ENCODE measurements around the gene NANOGP8. TPM values are rescaled to one million over a fixed set of nuclear protein-coding genes. Genes with fewer than 3 reads are reported as not detected.
"Not testable (repeated sequence)": the region's sequence is repeated elsewhere in the genome, so short reads cannot be mapped to it uniquely, and the experiment has no call there.

NANOGP8 gene, protein sequence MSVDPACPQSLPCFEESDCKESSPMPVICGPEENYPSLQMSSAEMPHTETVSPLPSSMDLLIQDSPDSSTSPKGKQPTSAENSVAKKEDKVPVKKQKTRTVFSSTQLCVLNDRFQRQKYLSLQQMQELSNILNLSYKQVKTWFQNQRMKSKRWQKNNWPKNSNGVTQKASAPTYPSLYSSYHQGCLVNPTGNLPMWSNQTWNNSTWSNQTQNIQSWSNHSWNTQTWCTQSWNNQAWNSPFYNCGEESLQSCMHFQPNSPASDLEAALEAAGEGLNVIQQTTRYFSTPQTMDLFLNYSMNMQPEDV
- total RNA-seq (not detected), polyA plus RNA-seq (not detected)

DNA sequence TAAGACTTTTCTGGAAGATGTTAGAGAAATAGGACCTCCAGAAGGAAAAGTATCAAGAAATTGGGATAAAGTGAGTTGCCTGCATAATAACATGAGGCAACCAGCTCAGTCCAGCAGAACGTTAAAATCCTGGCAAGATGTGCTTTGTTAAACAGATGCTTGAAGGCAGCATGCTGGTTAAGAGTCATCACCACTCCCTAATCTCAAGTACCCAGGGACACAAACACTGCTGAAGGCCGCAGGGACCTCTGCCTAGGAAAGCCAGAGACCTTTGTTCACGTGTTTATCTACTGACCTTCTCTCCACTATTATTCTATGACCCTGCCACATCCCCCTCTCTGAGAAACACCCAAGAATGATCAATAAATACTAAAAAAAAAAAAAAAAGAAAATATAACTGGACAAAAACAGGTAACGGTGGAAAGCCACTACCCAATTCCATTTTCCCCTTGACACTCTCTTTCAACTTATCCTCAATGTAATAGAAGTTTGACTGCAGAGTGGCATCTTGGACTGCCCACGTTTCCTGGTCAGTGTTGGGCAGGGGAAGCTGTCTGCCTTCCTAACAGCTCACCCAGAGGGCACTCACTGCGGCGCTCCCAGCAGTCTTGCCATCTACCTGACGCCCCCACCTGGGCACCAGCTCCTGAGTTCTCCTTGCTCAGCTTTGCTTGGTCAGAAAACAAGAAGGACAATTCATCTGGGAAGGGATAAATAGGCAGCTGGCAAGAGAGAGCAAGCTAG, at the start of gene NANOGP8:
NANOGP8 (minus strand) TSS at position 120 of the 744 bp plus-strand sequence. CDS start 185 bp downstream, outside the sequence.
- CTCF ChIA-PET; H3K4me3 ChIP-seq (ENCODE audit: low read length); H3K27me3 Mint-ChIP-seq; H3K9me3 Mint-ChIP-seq; H3K27ac ChIP-seq (ENCODE audit: low read depth, low read length); H3K4me1 Mint-ChIP-seq; H3K36me3 Mint-ChIP-seq; H3K4me1 ChIP-seq (ENCODE audit: insufficient read depth, low read length); H3K36me3 ChIP-seq (ENCODE audit: insufficient read depth, low read length); H3K9me3 ChIP-seq (ENCODE audit: low read length); POLR2A ChIA-PET; H3K4me3 Mint-ChIP-seq; DNase-seq; H3K27me3 ChIP-seq (ENCODE audit: insufficient read depth, low read length, poor library complexity, severe bottlenecking): not testable (repeated sequence)
- H3K27ac Mint-ChIP-seq: peak within 1 kb of the TSS in 1 of 8 donors; percentile 36

DNA sequence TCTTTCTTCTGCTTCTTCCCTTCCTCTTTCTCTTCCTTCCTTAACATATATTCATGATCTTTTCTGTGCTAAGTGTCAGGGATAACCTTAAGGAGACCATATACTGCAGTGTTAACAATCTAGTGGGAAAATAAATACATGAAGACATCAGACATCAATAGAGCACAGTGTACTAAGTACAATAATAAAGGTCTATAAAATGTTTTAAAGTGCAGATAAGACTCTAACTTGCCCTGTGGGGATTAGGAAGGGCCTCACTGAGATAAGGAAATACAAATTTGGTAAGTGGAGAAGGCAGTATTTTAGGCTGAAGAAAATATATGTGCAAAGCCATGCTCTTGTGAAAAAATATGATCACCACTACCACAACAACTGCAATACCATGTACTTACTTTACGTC, 49.2 kb upstream of the NANOGP8 start:
- Mint-ChIP-seq H3K27me3 (no peaks in the 10 kb centered on the region), H3K4me3 (no peak overlapping the region), H3K27ac (peak overlapping the region in 1 of 8 donors; percentile 17), H3K4me1 (no peaks in the 10 kb centered on the region), H3K9me3 (no peaks in the 10 kb centered on the region), H3K36me3 (peaks cover 0 to 2% (median 0%) of the 10 kb centered on the region in 3 donors)
- ChIA-PET POLR2A (no interaction called here), CTCF (no interaction called here)
- no peaks in the 10 kb centered on the region for H3K9me3 ChIP-seq (ENCODE audit: low read length)
- H3K27ac ChIP-seq (ENCODE audit: low read depth, low read length): no peak overlapping the region
- H3K4me1 ChIP-seq (ENCODE audit: insufficient read depth, low read length): no peaks in the 10 kb centered on the region
- no peaks in the 10 kb centered on the region for H3K27me3 ChIP-seq (ENCODE audit: insufficient read depth, low read length, poor library complexity, severe bottlenecking)
- no peaks in the 10 kb centered on the region for H3K36me3 ChIP-seq (ENCODE audit: insufficient read depth, low read length)
- no peak for DNase-seq
- H3K4me3 ChIP-seq (ENCODE audit: low read length): no peak overlapping the region

GRCh38 chr15:35130245-35130644, 45.1 kb upstream of the NANOGP8 start:
- Mint-ChIP-seq H3K27me3 (no peaks in the 10 kb centered on the region), H3K9me3 (no peaks in the 10 kb centered on the region)

DNA sequence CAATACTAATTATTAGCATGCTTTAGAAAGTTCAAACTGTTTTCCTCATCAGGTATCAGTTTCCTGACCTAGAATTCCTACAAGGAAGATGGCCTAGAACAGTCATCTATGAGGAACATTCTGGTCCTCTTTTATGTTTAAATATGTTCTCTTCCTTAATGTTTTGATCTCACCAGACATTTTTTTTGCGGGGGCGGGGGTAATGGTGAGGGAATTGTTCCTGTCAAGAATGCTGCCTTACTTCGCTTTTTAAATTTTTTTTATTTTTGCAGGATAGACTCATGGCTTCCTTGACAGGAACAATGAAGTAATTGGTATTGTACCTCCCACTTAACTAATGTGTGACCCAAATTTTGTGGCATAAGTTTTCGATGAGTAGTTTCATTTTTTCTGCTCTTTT, 44.3 kb upstream of the NANOGP8 start:
- CTCF ChIA-PET: no interaction called here
- H3K36me3 ChIP-seq (ENCODE audit: insufficient read depth, low read length): no peaks in the 10 kb centered on the region
- H3K27me3 Mint-ChIP-seq: no peaks in the 10 kb centered on the region

More at GRCh38 chr15:35130245-35130644, 45.1 kb upstream of the NANOGP8 start:
- Histone ChIP-seq H3K27ac (ENCODE audit: low read depth, low read length) (no peak overlapping the region), H3K9me3 (ENCODE audit: low read length) (no peaks in the 10 kb centered on the region), H3K4me1 (ENCODE audit: insufficient read depth, low read length) (no peaks in the 10 kb centered on the region), H3K27me3 (ENCODE audit: insufficient read depth, low read length, poor library complexity, severe bottlenecking) (no peaks in the 10 kb centered on the region), H3K36me3 (ENCODE audit: insufficient read depth, low read length) (no peaks in the 10 kb centered on the region), H3K4me3 (ENCODE audit: low read length) (no peak overlapping the region)
- H3K36me3 Mint-ChIP-seq: peaks cover 0 to 4% (median 0%) of the 10 kb centered on the region in 3 donors
- CTCF ChIA-PET: no interaction called here
- DNase-seq: no peak
- no peak overlapping the region for H3K4me3 Mint-ChIP-seq
- no peaks in the 10 kb centered on the region for H3K4me1 Mint-ChIP-seq
- POLR2A ChIA-PET: no interaction called here
- H3K27ac Mint-ChIP-seq: no peak overlapping the region

GRCh38 chr15:35127717-35128116, 42.6 kb upstream of the NANOGP8 start:
- DNase-seq: no peak
- no peaks in the 10 kb centered on the region for H3K4me1 Mint-ChIP-seq
- H3K27me3 Mint-ChIP-seq: peaks cover under 1 to 4% of the 10 kb centered on the region in 2 donors
- H3K27ac Mint-ChIP-seq: no peak overlapping the region
- H3K4me3 Mint-ChIP-seq: no peak overlapping the region
- H3K27me3 ChIP-seq (ENCODE audit: insufficient read depth, low read length, poor library complexity, severe bottlenecking): no peaks in the 10 kb centered on the region
- no peaks in the 10 kb centered on the region for H3K9me3 ChIP-seq (ENCODE audit: low read length)
- H3K36me3 ChIP-seq (ENCODE audit: insufficient read depth, low read length): no peaks in the 10 kb centered on the region
- peaks cover 0 to 8% (median 0%) of the 10 kb centered on the region in 5 donors for H3K9me3 Mint-ChIP-seq
- no peaks in the 10 kb centered on the region for H3K4me1 ChIP-seq (ENCODE audit: insufficient read depth, low read length)
- H3K36me3 Mint-ChIP-seq: peaks cover 0 to 4% (median 0%) of the 10 kb centered on the region in 3 donors
- no peak overlapping the region for H3K27ac ChIP-seq (ENCODE audit: low read depth, low read length)
- ChIA-PET CTCF (no interaction called here), POLR2A (no interaction called here)
- no peak overlapping the region for H3K4me3 ChIP-seq (ENCODE audit: low read length)

More for the DNA sequence above, 44.3 kb upstream of the NANOGP8 start:
- H3K36me3 Mint-ChIP-seq: peaks cover 0 to 4% (median 0%) of the 10 kb centered on the region in 3 donors
- H3K4me1 Mint-ChIP-seq: no peaks in the 10 kb centered on the region
- no peak for DNase-seq
- no peaks in the 10 kb centered on the region for H3K9me3 ChIP-seq (ENCODE audit: low read length)
- POLR2A ChIA-PET: no interaction called here
- peaks cover 0 to 7% (median 0%) of the 10 kb centered on the region in 5 donors for H3K9me3 Mint-ChIP-seq
- no peak overlapping the region for H3K27ac Mint-ChIP-seq
- no peaks in the 10 kb centered on the region for H3K27me3 ChIP-seq (ENCODE audit: insufficient read depth, low read length, poor library complexity, severe bottlenecking)
- H3K4me3 Mint-ChIP-seq: no peak overlapping the region
- no peak overlapping the region for H3K4me3 ChIP-seq (ENCODE audit: low read length)
- H3K4me1 ChIP-seq (ENCODE audit: insufficient read depth, low read length): no peaks in the 10 kb centered on the region
- no peak overlapping the region for H3K27ac ChIP-seq (ENCODE audit: low read depth, low read length)

GRCh38 chr15:35126236-35126635, 41.1 kb upstream of the NANOGP8 start:
- Mint-ChIP-seq H3K27me3 (peaks cover 2 to 4% of the 10 kb centered on the region in 2 donors), H3K4me3 (no peak overlapping the region), H3K36me3 (peaks cover 0 to 3% (median 0%) of the 10 kb centered on the region in 3 donors), H3K9me3 (peaks cover 0 to 8% (median 3%) of the 10 kb centered on the region in 5 donors), H3K4me1 (no peaks in the 10 kb centered on the region), H3K27ac (no peak overlapping the region)
- Histone ChIP-seq H3K4me3 (ENCODE audit: low read length) (no peak overlapping the region), H3K27ac (ENCODE audit: low read depth, low read length) (no peak overlapping the region), H3K4me1 (ENCODE audit: insufficient read depth, low read length) (no peaks in the 10 kb centered on the region), H3K27me3 (ENCODE audit: insufficient read depth, low read length, poor library complexity, severe bottlenecking) (no peaks in the 10 kb centered on the region), H3K9me3 (ENCODE audit: low read length) (no peaks in the 10 kb centered on the region), H3K36me3 (ENCODE audit: insufficient read depth, low read length) (no peaks in the 10 kb centered on the region)
- DNase-seq: no peak
- POLR2A ChIA-PET: no interaction called here
- CTCF ChIA-PET: no interaction called here

GRCh38 chr15:35123743-35124142, 38.6 kb upstream of the NANOGP8 start:
- no peak for DNase-seq
- H3K27me3 Mint-ChIP-seq: peaks cover 2 to 4% of the 10 kb centered on the region in 2 donors
- ChIA-PET POLR2A (no interaction called here), CTCF (no interaction called here)
- no peak overlapping the region for H3K27ac Mint-ChIP-seq
- H3K4me1 ChIP-seq (ENCODE audit: insufficient read depth, low read length): no peaks in the 10 kb centered on the region
- H3K4me3 Mint-ChIP-seq: no peak overlapping the region
- no peaks in the 10 kb centered on the region for H3K4me1 Mint-ChIP-seq
- no peaks in the 10 kb centered on the region for H3K27me3 ChIP-seq (ENCODE audit: insufficient read depth, low read length, poor library complexity, severe bottlenecking)
- H3K36me3 ChIP-seq (ENCODE audit: insufficient read depth, low read length): no peaks in the 10 kb centered on the region
- H3K9me3 Mint-ChIP-seq: peaks cover 0 to 8% (median 3%) of the 10 kb centered on the region in 5 donors
- H3K36me3 Mint-ChIP-seq: peaks cover 0 to 3% (median 0%) of the 10 kb centered on the region in 3 donors
- no peak overlapping the region for H3K4me3 ChIP-seq (ENCODE audit: low read length)
- H3K9me3 ChIP-seq (ENCODE audit: low read length): no peaks in the 10 kb centered on the region
- H3K27ac ChIP-seq (ENCODE audit: low read depth, low read length): no peak overlapping the region

GRCh38 chr15:35121611-35122359, 36.7 kb upstream of the NANOGP8 start:
- Mint-ChIP-seq H3K4me3 (no peak overlapping the region), H3K9me3 (peaks cover 0 to 8% (median 3%) of the 10 kb centered on the region in 5 donors), H3K27me3 (peaks cover 2 to 4% of the 10 kb centered on the region in 2 donors), H3K36me3 (no peaks in the 10 kb centered on the region), H3K27ac (no peak overlapping the region), H3K4me1 (no peaks in the 10 kb centered on the region)
- no peaks in the 10 kb centered on the region for H3K27me3 ChIP-seq (ENCODE audit: insufficient read depth, low read length, poor library complexity, severe bottlenecking)
- CTCF ChIA-PET: no interaction called here
- no peaks in the 10 kb centered on the region for H3K4me1 ChIP-seq (ENCODE audit: insufficient read depth, low read length)
- no peaks in the 10 kb centered on the region for H3K36me3 ChIP-seq (ENCODE audit: insufficient read depth, low read length)
- H3K9me3 ChIP-seq (ENCODE audit: low read length): no peaks in the 10 kb centered on the region
- no peak overlapping the region for H3K27ac ChIP-seq (ENCODE audit: low read depth, low read length)
- DNase-seq: no peak
- no peak overlapping the region for H3K4me3 ChIP-seq (ENCODE audit: low read length)
- POLR2A ChIA-PET: no interaction called here

Data from CD8-positive, alpha-beta memory T cell (primary cell).